ENCODE data around the gene GLTP.

Gene GLTP

GRCh38 chr12:109893261-109893995 lies 13.1 kb upstream of the GLTP start:
- no peak for TF ChIP-seq ARNTL (CRISPR knock-in tag; IDR thresholded peaks at IDR 0.05; ENCODE audit: borderline replicate concordance, low read depth)
- TF ChIP-seq RARB (CRISPR knock-in tag; IDR thresholded peaks at IDR 0.05), result no peak
- no peak for TF ChIP-seq POU6F1 (CRISPR knock-in tag; IDR thresholded peaks at IDR 0.05; ENCODE audit: borderline replicate concordance, low read depth)
- no peak for TF ChIP-seq ZFP30 (CRISPR knock-in tag; IDR thresholded peaks at IDR 0.05)
- no peak for TF ChIP-seq OSR1 (CRISPR knock-in tag; IDR thresholded peaks at IDR 0.05)
- TF ChIP-seq CSDC2 (CRISPR knock-in tag; IDR thresholded peaks at IDR 0.05), result no peak
- TF ChIP-seq ISL1 (CRISPR knock-in tag; IDR thresholded peaks at IDR 0.05), result no peak
- TF ChIP-seq SNAI2 (CRISPR knock-in tag; IDR thresholded peaks at IDR 0.05), result no peak
- TF ChIP-seq, protein P1, sequence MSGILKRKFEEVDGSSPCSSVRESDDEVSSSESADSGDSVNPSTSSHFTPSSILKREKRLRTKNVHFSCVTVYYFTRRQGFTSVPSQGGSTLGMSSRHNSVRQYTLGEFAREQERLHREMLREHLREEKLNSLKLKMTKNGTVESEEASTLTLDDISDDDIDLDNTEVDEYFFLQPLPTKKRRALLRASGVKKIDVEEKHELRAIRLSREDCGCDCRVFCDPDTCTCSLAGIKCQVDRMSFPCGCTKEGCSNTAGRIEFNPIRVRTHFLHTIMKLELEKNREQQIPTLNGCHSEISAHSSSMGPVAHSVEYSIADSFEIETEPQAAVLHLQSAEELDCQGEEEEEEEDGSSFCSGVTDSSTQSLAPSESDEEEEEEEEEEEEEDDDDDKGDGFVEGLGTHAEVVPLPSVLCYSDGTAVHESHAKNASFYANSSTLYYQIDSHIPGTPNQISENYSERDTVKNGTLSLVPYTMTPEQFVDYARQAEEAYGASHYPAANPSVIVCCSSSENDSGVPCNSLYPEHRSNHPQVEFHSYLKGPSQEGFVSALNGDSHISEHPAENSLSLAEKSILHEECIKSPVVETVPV (CRISPR knock-in tag; IDR thresholded peaks at IDR 0.05), result no peak
- no peak for TF ChIP-seq TCF4 (CRISPR knock-in tag; IDR thresholded peaks at IDR 0.05; ENCODE audit: borderline replicate concordance)
- TF ChIP-seq TOX (CRISPR knock-in tag; IDR thresholded peaks at IDR 0.05; ENCODE audit: borderline replicate concordance), result no peak
- TF ChIP-seq ZFP3 (CRISPR knock-in tag; IDR thresholded peaks at IDR 0.05), result no peak
- no peak for TF ChIP-seq ZNF565 (CRISPR knock-in tag; conservative IDR thresholded peaks at IDR 0.05; ENCODE audit: low read depth)
- TF ChIP-seq ZC3H10 (CRISPR knock-in tag; IDR thresholded peaks at IDR 0.05), result no peak
- TF ChIP-seq BACH2 (CRISPR knock-in tag; IDR thresholded peaks at IDR 0.05; ENCODE audit: borderline replicate concordance), result no peak
- TF ChIP-seq ESRRG (CRISPR knock-in tag; IDR thresholded peaks at IDR 0.05), result no peak
- TF ChIP-seq ZNF8 (CRISPR knock-in tag; IDR thresholded peaks at IDR 0.05), result no peak
- TF ChIP-seq, protein P2, sequence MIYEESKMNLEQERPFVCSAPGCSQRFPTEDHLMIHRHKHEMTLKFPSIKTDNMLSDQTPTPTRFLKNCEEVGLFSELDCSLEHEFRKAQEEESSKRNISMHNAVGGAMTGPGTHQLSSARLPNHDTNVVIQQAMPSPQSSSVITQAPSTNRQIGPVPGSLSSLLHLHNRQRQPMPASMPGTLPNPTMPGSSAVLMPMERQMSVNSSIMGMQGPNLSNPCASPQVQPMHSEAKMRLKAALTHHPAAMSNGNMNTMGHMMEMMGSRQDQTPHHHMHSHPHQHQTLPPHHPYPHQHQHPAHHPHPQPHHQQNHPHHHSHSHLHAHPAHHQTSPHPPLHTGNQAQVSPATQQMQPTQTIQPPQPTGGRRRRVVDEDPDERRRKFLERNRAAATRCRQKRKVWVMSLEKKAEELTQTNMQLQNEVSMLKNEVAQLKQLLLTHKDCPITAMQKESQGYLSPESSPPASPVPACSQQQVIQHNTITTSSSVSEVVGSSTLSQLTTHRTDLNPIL (CRISPR knock-in tag; IDR thresholded peaks at IDR 0.05; ENCODE audit: low read depth), result no peak
- no peak for ATAC-seq

DNA sequence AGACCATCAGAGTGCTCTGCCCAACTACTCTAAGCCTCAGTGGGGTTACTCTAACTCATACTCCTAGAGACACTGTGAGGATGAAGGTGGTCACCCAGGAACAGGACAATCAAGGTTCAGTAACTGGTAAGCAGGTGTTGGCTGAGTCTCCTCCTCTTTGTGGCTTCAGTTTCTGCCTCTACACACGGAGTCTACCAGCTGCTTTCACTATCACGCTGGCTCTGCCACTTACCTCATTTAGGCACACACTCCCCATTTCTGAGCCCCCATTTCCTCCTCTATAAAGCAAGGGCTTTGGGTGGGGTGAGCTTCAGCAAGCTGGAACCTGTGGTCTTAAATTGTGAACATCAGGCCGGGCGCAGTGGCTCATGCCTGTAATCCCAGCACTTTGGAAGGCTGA lies 12.4 kb upstream of the GLTP start:
- TF ChIP-seq PATZ1 (CRISPR knock-in tag; IDR thresholded peaks at IDR 0.05; ENCODE audit: borderline replicate concordance) (no peak), BACH2 (CRISPR knock-in tag; IDR thresholded peaks at IDR 0.05; ENCODE audit: borderline replicate concordance) (no peak), ISL1 (CRISPR knock-in tag; IDR thresholded peaks at IDR 0.05) (no peak), CSDC2 (CRISPR knock-in tag; IDR thresholded peaks at IDR 0.05) (no peak), ZNF565 (CRISPR knock-in tag; conservative IDR thresholded peaks at IDR 0.05; ENCODE audit: low read depth) (no peak), ZC3H10 (CRISPR knock-in tag; IDR thresholded peaks at IDR 0.05) (no peak), OSR1 (CRISPR knock-in tag; IDR thresholded peaks at IDR 0.05) (no peak), RARB (CRISPR knock-in tag; IDR thresholded peaks at IDR 0.05) (no peak), POU6F1 (CRISPR knock-in tag; IDR thresholded peaks at IDR 0.05; ENCODE audit: borderline replicate concordance, low read depth) (no peak), TCF4 (CRISPR knock-in tag; IDR thresholded peaks at IDR 0.05; ENCODE audit: borderline replicate concordance) (no peak), PPARA (CRISPR knock-in tag; IDR thresholded peaks at IDR 0.05; ENCODE audit: borderline replicate concordance) (no peak)
- TF ChIP-seq, protein P3, sequence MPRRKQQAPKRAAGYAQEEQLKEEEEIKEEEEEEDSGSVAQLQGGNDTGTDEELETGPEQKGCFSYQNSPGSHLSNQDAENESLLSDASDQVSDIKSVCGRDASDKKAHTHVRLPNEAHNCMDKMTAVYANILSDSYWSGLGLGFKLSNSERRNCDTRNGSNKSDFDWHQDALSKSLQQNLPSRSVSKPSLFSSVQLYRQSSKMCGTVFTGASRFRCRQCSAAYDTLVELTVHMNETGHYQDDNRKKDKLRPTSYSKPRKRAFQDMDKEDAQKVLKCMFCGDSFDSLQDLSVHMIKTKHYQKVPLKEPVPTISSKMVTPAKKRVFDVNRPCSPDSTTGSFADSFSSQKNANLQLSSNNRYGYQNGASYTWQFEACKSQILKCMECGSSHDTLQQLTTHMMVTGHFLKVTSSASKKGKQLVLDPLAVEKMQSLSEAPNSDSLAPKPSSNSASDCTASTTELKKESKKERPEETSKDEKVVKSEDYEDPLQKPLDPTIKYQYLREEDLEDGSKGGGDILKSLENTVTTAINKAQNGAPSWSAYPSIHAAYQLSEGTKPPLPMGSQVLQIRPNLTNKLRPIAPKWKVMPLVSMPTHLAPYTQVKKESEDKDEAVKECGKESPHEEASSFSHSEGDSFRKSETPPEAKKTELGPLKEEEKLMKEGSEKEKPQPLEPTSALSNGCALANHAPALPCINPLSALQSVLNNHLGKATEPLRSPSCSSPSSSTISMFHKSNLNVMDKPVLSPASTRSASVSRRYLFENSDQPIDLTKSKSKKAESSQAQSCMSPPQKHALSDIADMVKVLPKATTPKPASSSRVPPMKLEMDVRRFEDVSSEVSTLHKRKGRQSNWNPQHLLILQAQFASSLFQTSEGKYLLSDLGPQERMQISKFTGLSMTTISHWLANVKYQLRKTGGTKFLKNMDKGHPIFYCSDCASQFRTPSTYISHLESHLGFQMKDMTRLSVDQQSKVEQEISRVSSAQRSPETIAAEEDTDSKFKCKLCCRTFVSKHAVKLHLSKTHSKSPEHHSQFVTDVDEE (CRISPR knock-in tag; IDR thresholded peaks at IDR 0.05), result no peak
- TF ChIP-seq, protein P1 (CRISPR knock-in tag; IDR thresholded peaks at IDR 0.05), result no peak
- TF ChIP-seq, protein P2 (CRISPR knock-in tag; IDR thresholded peaks at IDR 0.05; ENCODE audit: low read depth), result no peak
- no peak for ATAC-seq

Measured in SK-N-SH treated with all-trans-retinoic acid at 6 μM for 48 hours (cell line).